Activated CD8-positive, alpha-beta T cell treated with anti-CD3 and anti-CD28 coated beads, Interleukin-2, amount 10 ng/mL, durations not matched to agents 7 days and 5 days (primary cell): Measurements from ENCODE around the gene TSPOAP1. TPM values are rescaled to one million over a fixed set of nuclear protein-coding genes. Genes with fewer than 3 reads are reported as not detected.

Experiments used
- ATAC-seq: fragments of 150-1000 bp; cut with Tn5 transposase; one replicate; pipeline ENCODE4 v1.10.0; 2021; ENCODE audit warnings: moderate library complexity
- CTCF ChIA-PET: fragments of 350-600 bp; sonication (Branson Sonifier 250); formaldehyde crosslinking; loops from one replicate; lab custom pipeline; 2021; ENCODE audit warnings: antibody characterized with exemption; lab: Charles Lee
- POLR2A ChIA-PET: fragments of 350-600 bp; sonication (Branson Sonifier 250); formaldehyde crosslinking; loops from one replicate; lab custom pipeline; 2021; ENCODE audit warnings: antibody characterized with exemption; lab: Charles Lee
- DNase-seq: peaks from one replicate; pipeline ENCODE4 v3.0.0-alpha.2; 2020
- H3K27ac Mint-ChIP-seq: one replicate; pipeline ENCODE4 v1.8.0; 2021; ENCODE audit warnings: mild to moderate bottlenecking, mixed read lengths
- H3K27me3 Mint-ChIP-seq: one replicate; pipeline ENCODE4 v1.8.0; 2021; ENCODE audit warnings: low read depth, mixed read lengths
- H3K36me3 Mint-ChIP-seq: one replicate; pipeline ENCODE4 v1.8.0; 2021; ENCODE audit warnings: low read depth, mixed read lengths
- H3K4me1 Mint-ChIP-seq: one replicate; pipeline ENCODE4 v1.8.0; 2021; ENCODE audit warnings: low read depth, mixed read lengths
- H3K4me3 Mint-ChIP-seq: one replicate; pipeline ENCODE4 v1.8.0; 2021; ENCODE audit warnings: mild to moderate bottlenecking, mixed read lengths
- H3K9me3 Mint-ChIP-seq: one replicate; pipeline ENCODE4 v1.8.0; 2022; ENCODE audit warnings: mixed read lengths; ENCODE audit not compliant: insufficient read depth
- total RNA-seq, 2 experiments: library from RNA; stranded (reverse); gene quantifications; one replicate each; pipeline ENCODE4 v1.2.3, GENCODE V29; 2021

Gene TSPOAP1, protein sequence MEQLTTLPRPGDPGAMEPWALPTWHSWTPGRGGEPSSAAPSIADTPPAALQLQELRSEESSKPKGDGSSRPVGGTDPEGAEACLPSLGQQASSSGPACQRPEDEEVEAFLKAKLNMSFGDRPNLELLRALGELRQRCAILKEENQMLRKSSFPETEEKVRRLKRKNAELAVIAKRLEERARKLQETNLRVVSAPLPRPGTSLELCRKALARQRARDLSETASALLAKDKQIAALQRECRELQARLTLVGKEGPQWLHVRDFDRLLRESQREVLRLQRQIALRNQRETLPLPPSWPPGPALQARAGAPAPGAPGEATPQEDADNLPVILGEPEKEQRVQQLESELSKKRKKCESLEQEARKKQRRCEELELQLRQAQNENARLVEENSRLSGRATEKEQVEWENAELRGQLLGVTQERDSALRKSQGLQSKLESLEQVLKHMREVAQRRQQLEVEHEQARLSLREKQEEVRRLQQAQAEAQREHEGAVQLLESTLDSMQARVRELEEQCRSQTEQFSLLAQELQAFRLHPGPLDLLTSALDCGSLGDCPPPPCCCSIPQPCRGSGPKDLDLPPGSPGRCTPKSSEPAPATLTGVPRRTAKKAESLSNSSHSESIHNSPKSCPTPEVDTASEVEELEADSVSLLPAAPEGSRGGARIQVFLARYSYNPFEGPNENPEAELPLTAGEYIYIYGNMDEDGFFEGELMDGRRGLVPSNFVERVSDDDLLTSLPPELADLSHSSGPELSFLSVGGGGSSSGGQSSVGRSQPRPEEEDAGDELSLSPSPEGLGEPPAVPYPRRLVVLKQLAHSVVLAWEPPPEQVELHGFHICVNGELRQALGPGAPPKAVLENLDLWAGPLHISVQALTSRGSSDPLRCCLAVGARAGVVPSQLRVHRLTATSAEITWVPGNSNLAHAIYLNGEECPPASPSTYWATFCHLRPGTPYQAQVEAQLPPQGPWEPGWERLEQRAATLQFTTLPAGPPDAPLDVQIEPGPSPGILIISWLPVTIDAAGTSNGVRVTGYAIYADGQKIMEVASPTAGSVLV (N-terminal part only)
- total RNA-seq: 10 to 100 TPM; 45.8 to 51.5 TPM

DNA sequence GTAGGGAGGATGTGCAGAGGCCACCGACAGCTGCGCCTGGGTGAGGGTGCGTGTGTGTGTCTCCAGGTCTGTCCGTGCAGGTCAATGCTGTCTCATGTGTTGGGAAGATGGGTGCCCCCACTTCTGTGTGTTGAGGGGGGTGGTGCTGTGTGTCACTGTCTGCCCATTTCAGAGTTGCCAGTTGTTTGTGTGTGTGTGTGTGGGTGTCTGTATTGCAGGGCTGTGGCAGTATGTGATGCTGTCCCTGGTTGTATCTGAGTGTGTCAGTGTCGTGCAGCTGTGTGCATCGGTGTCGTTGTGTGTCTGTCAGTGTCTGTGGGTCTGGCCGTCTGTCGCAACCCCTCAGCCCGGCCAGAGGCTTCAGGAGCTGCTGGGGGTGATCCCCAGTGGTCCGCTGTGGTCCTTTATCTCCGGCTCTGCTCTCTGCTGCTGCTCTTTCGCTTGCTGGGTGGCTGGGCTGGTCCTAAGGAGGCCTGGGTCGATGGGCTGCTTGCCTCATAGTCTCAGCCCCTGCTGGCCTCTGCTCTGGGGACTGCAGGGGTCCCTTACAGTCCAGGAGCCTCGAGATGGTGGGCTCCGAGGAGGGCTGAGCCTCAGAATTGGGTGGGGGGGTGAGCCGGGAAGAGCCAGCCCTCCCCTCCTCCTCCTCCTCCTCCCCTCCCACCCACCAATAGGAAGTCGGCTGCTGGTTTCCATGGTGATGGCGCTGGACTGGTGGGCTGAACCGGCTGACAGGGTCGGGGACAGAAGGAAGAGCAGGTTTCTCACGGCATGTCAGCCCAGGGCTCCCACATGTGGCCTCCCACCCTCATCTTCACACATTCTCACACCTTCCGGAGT, at the start of gene TSPOAP1:
TSS of gene TSPOAP1 (minus strand) at position 601 of the 840 bp plus-strand sequence. CDS start 875 bp downstream, outside the sequence.
- POLR2A ChIA-PET: interaction anchor here (0.7 to 28.8 kb wide), 13 partner anchors 11 to 303 kb away, joined by 3 to 2649 read pairs (median 4); partner anchors contain the start of genes RNF43 and SUPT4H1
- Mint-ChIP-seq H3K36me3 (peaks cover 58% of the 10 kb centered on the region), H3K4me1 (peaks cover 42% of the 10 kb centered on the region)

DNA sequence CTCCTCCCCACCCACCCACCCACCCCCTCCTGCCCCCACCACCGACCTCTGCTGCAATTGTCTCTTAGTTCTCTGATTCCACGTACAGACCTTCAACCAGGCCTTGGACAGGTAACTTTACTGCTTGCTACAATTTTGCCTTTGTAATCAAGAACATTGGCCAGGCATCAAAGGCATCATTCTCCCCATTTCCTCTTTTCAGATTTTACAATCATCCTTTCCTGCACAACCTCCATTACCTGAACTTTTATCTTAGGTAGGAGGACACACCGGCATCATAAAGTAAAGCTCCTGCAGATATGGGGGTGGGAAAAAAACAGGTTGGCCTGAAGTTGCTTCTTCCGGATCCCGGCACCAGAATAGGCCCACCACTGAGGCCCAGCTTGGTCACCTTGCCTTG, 49.1 kb upstream of the TSPOAP1 start:
- Mint-ChIP-seq H3K4me3 (no peak overlapping the region), H3K36me3 (peaks cover 2% of the 10 kb centered on the region), H3K9me3 (no peaks in the 10 kb centered on the region), H3K27me3 (no peaks in the 10 kb centered on the region), H3K4me1 (peaks cover 58% of the 10 kb centered on the region), H3K27ac (no peak overlapping the region)
- ATAC-seq (no peak), DNase-seq (no peak)
- POLR2A ChIA-PET: interaction anchor here (1.4 to 1.5 kb wide), 2 partner anchors 23 to 50 kb away, joined by 4 read pairs; no protein-coding TSS in a partner anchor
- CTCF ChIA-PET: interaction anchor here (1.5 kb wide), 1 partner anchor 16 kb away, joined by 4 read pairs; no protein-coding TSS in a partner anchor

More for the DNA sequence above, at the start of gene TSPOAP1:
- DNase-seq (peak; percentile 92), ATAC-seq (peak; percentile 20)
- CTCF ChIA-PET: interaction anchor here (0.7 to 4.4 kb wide), 8 partner anchors 9 to 89 kb away, joined by 3 to 62 read pairs (median 9); partner anchors contain the start of genes RNF43 and SUPT4H1
- Mint-ChIP-seq H3K27me3 (peaks cover 12% of the 10 kb centered on the region), H3K27ac (peak within 1 kb of the TSS; percentile 92), H3K4me3 (peak within 1 kb of the TSS; percentile 99), H3K9me3 (no peaks in the 10 kb centered on the region)

DNA sequence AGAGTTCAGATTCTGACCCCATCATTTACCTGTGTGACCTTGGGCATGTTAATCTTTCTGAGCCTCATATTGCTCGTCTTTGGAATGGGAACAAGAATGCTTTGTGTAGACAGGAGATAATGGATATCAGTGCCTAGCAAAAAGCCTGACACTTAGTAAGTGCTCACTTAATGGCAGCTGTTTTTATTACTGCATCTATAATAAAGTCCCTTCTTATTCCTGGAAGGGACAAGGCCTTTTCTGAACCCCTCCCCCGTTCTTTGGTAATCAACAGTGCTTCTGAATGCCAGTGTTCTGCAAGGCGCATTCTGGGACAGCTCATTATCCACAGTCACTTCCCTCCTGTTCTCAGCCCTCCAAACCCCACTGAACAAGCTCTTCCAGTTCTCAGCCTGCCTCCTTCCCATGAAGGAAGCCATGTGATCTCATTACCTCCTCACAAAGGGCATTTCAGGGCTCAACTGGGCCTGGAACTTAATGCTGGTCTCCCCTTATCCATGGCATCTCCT, 48.6 kb upstream of the TSPOAP1 start:
- ATAC-seq: no peak
- DNase-seq: no peak
- Mint-ChIP-seq H3K4me3 (no peak overlapping the region), H3K9me3 (no peaks in the 10 kb centered on the region), H3K36me3 (peaks cover 2% of the 10 kb centered on the region), H3K27me3 (no peaks in the 10 kb centered on the region), H3K27ac (no peak overlapping the region), H3K4me1 (peaks cover 58% of the 10 kb centered on the region)
- ChIA-PET CTCF (interaction anchor here (1.2 to 1.3 kb wide), 2 partner anchors 39 to 73 kb away, joined by 3 to 5 read pairs; partner anchors contain the start of gene RNF43), POLR2A (interaction anchor here (1.5 kb wide), 1 partner anchor 23 kb away, joined by 4 read pairs; no protein-coding TSS in a partner anchor)

DNA sequence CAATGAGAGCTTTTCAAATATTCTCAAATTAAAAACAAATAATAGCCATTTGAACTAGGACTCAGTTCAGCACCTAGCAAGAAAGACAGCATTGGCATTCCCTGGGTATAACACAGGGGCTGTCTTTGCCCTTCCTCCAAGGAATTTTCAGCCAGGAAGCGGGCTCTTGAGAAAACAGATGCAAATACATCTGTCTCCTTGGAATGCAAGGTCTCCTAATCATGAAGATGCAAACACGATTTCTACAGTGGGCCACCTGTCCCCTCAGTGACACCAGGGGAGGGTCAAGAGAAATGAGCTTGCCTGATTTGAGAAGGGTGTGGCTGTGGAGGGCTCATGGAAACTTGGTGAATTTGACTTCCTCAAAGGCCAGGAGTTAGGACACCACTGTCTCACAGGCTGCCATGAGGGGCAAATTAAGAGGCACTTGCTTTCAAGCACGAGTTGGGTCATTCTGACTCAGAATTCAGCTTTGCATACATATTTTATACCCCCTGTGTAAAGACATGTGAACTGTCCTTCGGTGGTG, 47.9 kb upstream of the TSPOAP1 start:
- ATAC-seq (no peak), DNase-seq (no peak)
- CTCF ChIA-PET: interaction anchor here (1.2 to 1.3 kb wide), 2 partner anchors 40 to 72 kb away, joined by 3 to 5 read pairs; partner anchors contain the start of gene RNF43
- POLR2A ChIA-PET: interaction anchor here (1.5 kb wide), 1 partner anchor 22 kb away, joined by 4 read pairs; no protein-coding TSS in a partner anchor
- Mint-ChIP-seq H3K27ac (no peak overlapping the region), H3K4me1 (peaks cover 56% of the 10 kb centered on the region), H3K9me3 (no peaks in the 10 kb centered on the region), H3K4me3 (no peak overlapping the region), H3K27me3 (no peaks in the 10 kb centered on the region), H3K36me3 (peaks cover 2% of the 10 kb centered on the region)

DNA sequence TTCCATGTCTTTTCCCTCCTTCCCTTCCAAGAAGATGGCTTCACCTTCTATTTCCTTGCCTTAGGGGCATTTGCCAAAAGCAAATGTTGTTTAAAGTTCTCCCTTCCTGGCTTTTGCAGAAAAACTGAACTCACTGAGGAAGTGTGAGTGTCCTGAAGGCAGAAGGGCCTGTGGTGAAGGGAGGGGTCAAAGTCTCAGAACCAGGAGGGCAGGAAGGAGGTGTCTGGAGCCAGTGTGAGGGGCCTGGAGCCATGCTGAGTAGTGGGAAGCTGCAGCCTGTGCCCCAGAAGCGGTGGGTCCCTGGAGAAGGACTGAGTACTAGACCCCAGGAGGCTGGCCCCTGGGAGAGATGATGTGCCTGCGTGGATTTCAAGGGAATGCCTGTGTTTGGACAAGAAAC, 47.2 kb upstream of the TSPOAP1 start:
- CTCF ChIA-PET: interaction anchor here (1.3 kb wide), 1 partner anchor 72 kb away, joined by 3 read pairs; no protein-coding TSS in a partner anchor
- POLR2A ChIA-PET: no interaction called here

DNA sequence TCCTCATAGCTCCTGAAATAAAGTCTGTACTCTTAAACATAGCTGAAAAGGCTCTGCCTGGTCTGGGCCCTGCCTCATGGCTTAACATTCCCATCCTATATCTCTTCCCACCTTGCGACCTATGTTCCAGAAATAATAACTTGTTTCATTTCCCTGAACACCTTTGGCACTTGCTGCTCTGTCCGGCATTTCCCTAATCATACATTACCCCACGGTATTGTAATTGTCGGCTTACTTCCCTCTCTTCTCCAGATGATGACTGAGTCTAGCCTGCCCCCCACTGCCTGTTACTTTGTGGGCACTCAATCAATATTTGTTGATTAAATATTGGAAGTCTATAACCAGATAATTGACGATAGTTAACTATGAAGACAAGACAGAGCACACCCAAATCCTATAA, 46.7 kb upstream of the TSPOAP1 start:
- no peaks in the 10 kb centered on the region for H3K9me3 Mint-ChIP-seq
- peaks cover 44% of the 10 kb centered on the region for H3K4me1 Mint-ChIP-seq
- DNase-seq: no peak
- ChIA-PET CTCF (interaction anchor here (0.6 kb wide), 1 partner anchor 39 kb away, joined by 3 read pairs; no protein-coding TSS in a partner anchor), POLR2A (no interaction called here)
- no peak overlapping the region for H3K27ac Mint-ChIP-seq
- ATAC-seq: no peak
- peaks cover 2% of the 10 kb centered on the region for H3K36me3 Mint-ChIP-seq
- no peak overlapping the region for H3K4me3 Mint-ChIP-seq
- no peaks in the 10 kb centered on the region for H3K27me3 Mint-ChIP-seq

More for the DNA sequence above, 47.2 kb upstream of the TSPOAP1 start:
- Mint-ChIP-seq H3K36me3 (peaks cover 2% of the 10 kb centered on the region), H3K4me3 (no peak overlapping the region), H3K4me1 (peaks cover 49% of the 10 kb centered on the region), H3K27me3 (no peaks in the 10 kb centered on the region), H3K27ac (no peak overlapping the region), H3K9me3 (no peaks in the 10 kb centered on the region)
- ATAC-seq: no peak
- DNase-seq: no peak

DNA sequence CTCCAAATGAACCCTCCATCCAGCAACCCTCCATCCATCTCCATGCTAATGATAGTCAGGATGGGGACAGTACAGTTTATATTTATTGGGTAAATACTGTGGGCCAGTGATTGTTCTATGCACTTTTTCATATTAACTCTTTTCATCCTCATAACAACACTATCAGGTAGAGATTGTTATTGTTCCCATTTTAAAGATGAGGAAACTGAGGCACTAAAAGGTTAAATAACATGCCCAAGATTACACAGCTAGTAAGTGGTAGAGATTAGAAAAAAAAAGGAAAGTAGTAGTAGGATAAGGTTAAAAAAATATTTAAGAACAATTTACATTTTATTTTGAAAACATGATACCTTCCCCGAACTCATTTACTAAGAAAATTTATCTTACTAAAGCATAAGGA, 45.3 kb upstream of the TSPOAP1 start:
- ChIA-PET POLR2A (no interaction called here), CTCF (interaction anchor here (0.6 kb wide), 1 partner anchor 961 kb away, joined by 3 read pairs; no protein-coding TSS in a partner anchor)
- Mint-ChIP-seq H3K27ac (no peak overlapping the region), H3K4me3 (no peak overlapping the region), H3K9me3 (no peaks in the 10 kb centered on the region), H3K27me3 (no peaks in the 10 kb centered on the region), H3K36me3 (peaks cover 2% of the 10 kb centered on the region), H3K4me1 (peaks cover 31% of the 10 kb centered on the region)
- DNase-seq: no peak
- no peak for ATAC-seq

DNA sequence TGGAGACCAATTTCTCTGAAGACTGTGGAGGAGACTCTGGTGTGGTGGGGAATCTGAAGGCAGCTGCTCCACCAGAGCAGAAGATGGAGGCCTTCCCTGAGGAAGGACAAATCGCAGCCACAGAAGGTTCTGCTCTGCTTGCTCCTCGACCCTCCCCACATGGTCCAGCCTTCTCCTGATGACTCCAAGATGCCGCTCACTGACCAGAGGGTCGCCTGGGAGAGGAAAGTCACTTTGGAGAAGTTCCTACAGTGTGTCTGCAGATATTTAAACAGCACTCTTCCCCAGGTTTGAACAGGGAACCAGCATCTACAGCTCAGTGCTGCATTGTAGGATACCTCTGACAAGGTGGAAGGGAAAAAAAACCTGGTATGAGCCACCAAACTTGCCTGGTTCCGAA, 44.4 kb upstream of the TSPOAP1 start:
- Mint-ChIP-seq H3K9me3 (no peaks in the 10 kb centered on the region), H3K36me3 (peaks cover 2% of the 10 kb centered on the region), H3K27ac (no peak overlapping the region), H3K4me3 (no peak overlapping the region), H3K27me3 (no peaks in the 10 kb centered on the region), H3K4me1 (peaks cover 25% of the 10 kb centered on the region)
- CTCF ChIA-PET: interaction anchor here (0.9 to 1.5 kb wide), 2 partner anchors 9 to 56 kb away, joined by 3 to 7 read pairs; no protein-coding TSS in a partner anchor
- ATAC-seq (no peak), DNase-seq (no peak)
- POLR2A ChIA-PET: interaction anchor here (0.7 to 1.5 kb wide), 3 partner anchors 10 to 41 kb away, joined by 3 to 6 read pairs (median 3); partner anchors contain the start of gene SUPT4H1

DNA sequence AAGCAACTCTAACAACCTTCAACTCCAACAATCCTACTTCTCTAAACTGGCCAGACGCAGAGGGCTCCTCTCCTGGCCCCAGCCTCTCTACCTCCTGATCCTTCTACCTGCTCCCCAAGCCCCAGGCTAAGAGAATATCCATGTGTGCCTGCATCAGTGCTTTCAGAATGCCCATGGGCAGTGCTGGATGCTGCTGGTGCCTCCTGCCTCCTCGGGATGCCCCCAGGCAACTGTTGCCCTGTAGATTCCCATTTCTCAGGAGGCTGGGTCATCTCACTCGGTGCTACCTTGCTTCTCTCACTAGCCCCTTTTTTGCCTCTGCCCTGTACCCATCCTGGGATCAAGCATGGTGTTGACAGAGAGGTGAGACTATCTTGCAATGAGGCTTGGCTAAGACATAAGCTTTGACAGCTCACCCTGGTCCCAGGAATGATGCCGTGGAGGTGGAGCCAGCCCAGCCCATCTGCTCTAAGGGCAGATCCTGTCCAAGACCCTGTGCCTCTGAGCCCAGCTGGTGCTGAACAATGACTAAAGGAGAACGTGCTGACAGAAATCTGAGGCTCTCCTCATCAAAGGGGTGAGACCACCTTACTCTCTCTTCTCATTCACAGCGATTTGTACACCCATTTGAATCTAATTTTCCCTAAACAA, 42.8 kb upstream of the TSPOAP1 start:
- DNase-seq: no peak
- no peaks in the 10 kb centered on the region for H3K27me3 Mint-ChIP-seq
- no peak overlapping the region for H3K4me3 Mint-ChIP-seq
- ATAC-seq: no peak
- peaks cover 21% of the 10 kb centered on the region for H3K4me1 Mint-ChIP-seq
- POLR2A ChIA-PET: interaction anchor here (1.2 to 1.5 kb wide), 3 partner anchors 19 to 41 kb away, joined by 3 to 6 read pairs (median 3); partner anchors contain the start of gene SUPT4H1
- no peak overlapping the region for H3K27ac Mint-ChIP-seq
- CTCF ChIA-PET: no interaction called here
- no peaks in the 10 kb centered on the region for H3K9me3 Mint-ChIP-seq
- H3K36me3 Mint-ChIP-seq: peaks cover 2% of the 10 kb centered on the region
